IgD-negative memory B cell (primary cell): ENCODE measurements around the gene RAB23. TPM values are rescaled to one million over a fixed set of nuclear protein-coding genes. Genes with fewer than 3 reads are reported as not detected.

Experiments used
- H3K27ac Mint-ChIP-seq, 3 donors: one replicate each; pipeline ENCODE4 v1.8.0; 2020 to 2022; ENCODE audit warnings: mild to moderate bottlenecking in 3 of 3, mixed read lengths in 3 of 3, moderate library complexity in 1 of 3
- H3K27me3 Mint-ChIP-seq: one replicate; pipeline ENCODE4 v1.8.0; 2021; ENCODE audit warnings: mixed read lengths
- H3K36me3 Mint-ChIP-seq: one replicate; pipeline ENCODE4 v1.8.0; 2020; ENCODE audit warnings: mild to moderate bottlenecking, mixed read lengths
- H3K4me1 Mint-ChIP-seq, 3 donors: one replicate each; pipeline ENCODE4 v1.8.0; 2020 to 2022; ENCODE audit warnings: mixed read lengths in 3 of 3, mild to moderate bottlenecking in 1 of 3
- H3K4me3 Mint-ChIP-seq, 4 donors: one replicate each; pipeline ENCODE4 v1.8.0; 2020 to 2022; ENCODE audit warnings: mild to moderate bottlenecking in 4 of 4, mixed read lengths in 4 of 4, moderate library complexity in 3 of 4
- H3K9me3 Mint-ChIP-seq, 3 donors: one replicate each; pipeline ENCODE4 v1.8.0; 2020 to 2021; ENCODE audit warnings: mixed read lengths in 3 of 3, mild to moderate bottlenecking in 1 of 3
- polyA plus RNA-seq: library from polyadenylated mRNA; unstranded; fragments of 300-500 nt; fragmentation: Illumina TruSeq; gene quantifications from one replicate; pipeline ENCODE4 v1.2.3, GENCODE V29; 2021

RAB23 gene
- polyA plus RNA-seq, 1 donor from 2014 or later, result 0.74 TPM

- peaks cover 4% of the 10 kb centered on the region for H3K36me3 Mint-ChIP-seq
- peaks cover 0 to 12% (median 2%) of the 10 kb centered on the region in 3 donors for H3K4me1 Mint-ChIP-seq
- H3K4me3 Mint-ChIP-seq, result peak overlapping the region in 1 of 4 donors; percentile 30
- no peak overlapping the region for H3K27ac Mint-ChIP-seq
- peaks cover 3% of the 10 kb centered on the region for H3K27me3 Mint-ChIP-seq
- H3K9me3 Mint-ChIP-seq, result peaks cover 0 to 8% (median 0%) of the 10 kb centered on the region in 3 donors
These were observed 5.6 kb downstream of the RAB23 start for GRCh38 chr6:57216235-57217101.

DNA sequence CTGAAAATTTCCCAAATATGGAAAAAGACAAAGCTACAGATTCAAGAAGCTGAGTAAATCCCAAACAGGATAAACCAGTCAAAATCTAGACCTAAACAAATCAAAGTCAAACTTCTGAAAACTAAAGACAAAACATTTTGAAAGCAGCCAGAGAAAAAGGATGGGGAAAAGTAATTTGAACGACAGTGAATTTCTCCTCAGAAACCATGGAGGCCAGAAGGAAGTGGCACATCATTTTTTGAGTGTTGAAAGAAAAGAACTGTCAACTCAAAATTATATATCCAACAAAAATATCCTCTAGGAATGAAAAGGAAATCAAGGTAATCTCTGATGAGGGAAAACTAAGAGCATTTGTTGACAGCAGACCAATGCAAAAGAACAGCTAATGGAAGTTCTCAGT lies 6.8 kb downstream of the RAB23 start:
- Mint-ChIP-seq H3K27me3 (peaks cover 1% of the 10 kb centered on the region), H3K9me3 (peaks cover 0 to 8% (median 0%) of the 10 kb centered on the region in 3 donors), H3K27ac (peak overlapping the region in 1 of 3 donors; percentile 5), H3K4me1 (peaks cover 0 to 10% (median 0%) of the 10 kb centered on the region in 3 donors), H3K36me3 (peaks cover 4% of the 10 kb centered on the region), H3K4me3 (no peak overlapping the region)

GRCh38 chr6:57210060-57210459 lies 12.0 kb downstream of the RAB23 start:
- Mint-ChIP-seq H3K4me1 (peaks cover 0 to 8% (median 0%) of the 10 kb centered on the region in 3 donors), H3K9me3 (peaks cover 0 to 2% (median 0%) of the 10 kb centered on the region in 3 donors), H3K27ac (no peak overlapping the region), H3K27me3 (no peaks in the 10 kb centered on the region), H3K4me3 (no peak overlapping the region), H3K36me3 (no peaks in the 10 kb centered on the region)

DNA sequence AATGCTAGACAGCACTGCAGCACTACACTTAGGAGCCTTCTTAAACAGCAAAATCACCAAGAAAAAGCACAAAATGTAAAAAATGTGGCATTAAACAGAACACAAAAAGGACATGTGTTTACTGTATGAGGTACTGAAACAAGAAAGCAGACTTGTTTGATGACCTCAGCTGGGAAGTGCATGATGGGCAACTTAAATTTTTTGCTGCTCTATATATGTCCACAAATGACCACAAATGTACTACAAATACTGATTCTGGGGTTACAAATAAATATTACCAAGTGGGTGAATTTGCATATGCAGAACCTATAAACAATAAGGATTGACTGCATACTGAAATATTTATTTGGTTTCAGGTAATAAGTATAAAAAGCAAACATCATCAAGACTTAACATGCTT lies 13.1 kb downstream of the RAB23 start:
- H3K4me1 Mint-ChIP-seq, result peaks cover 0 to under 1% (median 0%) of the 10 kb centered on the region in 3 donors
- H3K36me3 Mint-ChIP-seq, result no peaks in the 10 kb centered on the region
- H3K27me3 Mint-ChIP-seq, result no peaks in the 10 kb centered on the region
- H3K9me3 Mint-ChIP-seq, result no peaks in the 10 kb centered on the region
- no peak overlapping the region for H3K27ac Mint-ChIP-seq
- H3K4me3 Mint-ChIP-seq, result no peak overlapping the region

DNA sequence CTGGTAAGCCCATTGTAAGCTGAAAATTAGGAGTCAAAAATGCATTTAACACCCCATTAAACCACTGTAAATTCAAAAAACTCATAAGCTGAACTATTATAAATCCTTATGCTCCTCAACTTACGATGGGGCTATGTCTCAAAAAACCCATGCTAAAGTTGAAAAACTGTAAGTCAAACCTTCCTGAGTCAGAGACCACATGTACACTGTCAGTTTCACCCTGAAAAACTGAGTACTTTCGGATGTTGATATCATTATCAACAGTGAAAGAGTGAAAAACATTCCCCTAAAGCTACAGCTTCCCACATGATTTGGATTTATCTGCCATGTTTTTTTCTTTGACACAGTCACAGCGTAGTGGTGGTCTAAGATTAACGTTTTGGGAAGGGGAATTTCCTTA lies 14.2 kb downstream of the RAB23 start:
- no peaks in the 10 kb centered on the region for H3K36me3 Mint-ChIP-seq
- H3K27me3 Mint-ChIP-seq, result no peaks in the 10 kb centered on the region
- H3K9me3 Mint-ChIP-seq, result no peaks in the 10 kb centered on the region
- no peaks in the 10 kb centered on the region for H3K4me1 Mint-ChIP-seq
- peak overlapping the region in 1 of 3 donors; percentile 50 for H3K27ac Mint-ChIP-seq
- H3K4me3 Mint-ChIP-seq, result no peak overlapping the region

- Mint-ChIP-seq H3K4me1 (no peaks in the 10 kb centered on the region), H3K27me3 (no peaks in the 10 kb centered on the region), H3K4me3 (no peak overlapping the region), H3K36me3 (no peaks in the 10 kb centered on the region), H3K27ac (no peak overlapping the region), H3K9me3 (no peaks in the 10 kb centered on the region)
These were observed 15.0 kb downstream of the RAB23 start for GRCh38 chr6:57207141-57207540.

GRCh38 chr6:57205550-57206328 lies 16.4 kb downstream of the RAB23 start:
- Mint-ChIP-seq H3K27me3 (no peaks in the 10 kb centered on the region), H3K27ac (no peak overlapping the region), H3K4me3 (no peak overlapping the region), H3K4me1 (no peaks in the 10 kb centered on the region), H3K36me3 (peaks cover 2% of the 10 kb centered on the region), H3K9me3 (no peaks in the 10 kb centered on the region)

GRCh38 chr6:57201718-57202117 lies 20.4 kb downstream of the RAB23 start:
- H3K4me1 Mint-ChIP-seq, result peaks cover 0 to 2% (median 0%) of the 10 kb centered on the region in 3 donors
- H3K27ac Mint-ChIP-seq, result no peak overlapping the region
- no peaks in the 10 kb centered on the region for H3K9me3 Mint-ChIP-seq
- no peak overlapping the region for H3K4me3 Mint-ChIP-seq
- H3K27me3 Mint-ChIP-seq, result no peaks in the 10 kb centered on the region
- H3K36me3 Mint-ChIP-seq, result peaks cover 2% of the 10 kb centered on the region

DNA sequence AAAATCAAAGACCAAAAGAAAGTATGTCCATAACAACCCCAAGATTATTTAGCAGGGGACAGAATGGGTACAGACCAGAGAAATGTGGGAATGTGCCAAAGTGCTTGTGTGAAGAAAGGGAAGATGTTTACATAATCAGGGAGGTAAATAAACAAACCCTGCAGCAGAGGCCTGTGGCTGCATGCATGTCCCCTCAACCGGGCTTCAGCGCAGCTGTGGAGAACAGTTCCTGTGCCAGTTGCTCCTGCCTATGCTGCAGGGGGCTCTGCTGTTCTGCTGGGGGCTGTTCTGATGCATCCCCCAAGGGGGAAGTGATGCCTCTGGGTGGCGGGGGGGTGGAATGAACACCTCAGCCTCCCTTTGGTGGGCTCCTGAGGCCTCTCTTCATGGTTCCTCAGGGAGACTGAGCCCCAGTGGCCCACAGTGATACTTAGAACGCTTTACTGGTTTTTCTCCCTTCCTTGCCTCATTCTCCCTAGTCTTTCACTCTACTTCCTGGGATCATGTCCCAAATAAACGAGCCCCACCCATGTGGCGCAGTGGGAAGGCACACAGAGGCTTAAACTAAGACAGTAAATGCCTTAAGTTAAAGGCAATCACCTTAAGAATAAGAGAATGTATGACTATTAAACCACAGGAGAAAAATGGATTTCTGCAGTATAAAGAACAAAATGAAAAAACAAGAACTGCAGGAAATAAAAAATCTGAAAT lies 23.0 kb downstream of the RAB23 start:
- Mint-ChIP-seq H3K4me3 (no peak overlapping the region), H3K9me3 (no peaks in the 10 kb centered on the region), H3K27me3 (no peaks in the 10 kb centered on the region), H3K36me3 (peaks cover 2% of the 10 kb centered on the region), H3K27ac (no peak overlapping the region), H3K4me1 (peaks cover 0 to 2% (median 0%) of the 10 kb centered on the region in 3 donors)

GRCh38 chr6:57195457-57195856 lies 26.6 kb downstream of the RAB23 start:
- no peaks in the 10 kb centered on the region for H3K27me3 Mint-ChIP-seq
- no peaks in the 10 kb centered on the region for H3K9me3 Mint-ChIP-seq
- no peak overlapping the region for H3K4me3 Mint-ChIP-seq
- H3K4me1 Mint-ChIP-seq, result peaks cover 0 to 2% (median 0%) of the 10 kb centered on the region in 3 donors
- H3K36me3 Mint-ChIP-seq, result no peaks in the 10 kb centered on the region
- H3K27ac Mint-ChIP-seq, result no peak overlapping the region

GRCh38 chr6:57193177-57193576 lies 28.9 kb downstream of the RAB23 start:
- Mint-ChIP-seq H3K27ac (no peak overlapping the region), H3K36me3 (no peaks in the 10 kb centered on the region), H3K4me1 (no peaks in the 10 kb centered on the region), H3K9me3 (no peaks in the 10 kb centered on the region), H3K4me3 (no peak overlapping the region), H3K27me3 (no peaks in the 10 kb centered on the region)

DNA sequence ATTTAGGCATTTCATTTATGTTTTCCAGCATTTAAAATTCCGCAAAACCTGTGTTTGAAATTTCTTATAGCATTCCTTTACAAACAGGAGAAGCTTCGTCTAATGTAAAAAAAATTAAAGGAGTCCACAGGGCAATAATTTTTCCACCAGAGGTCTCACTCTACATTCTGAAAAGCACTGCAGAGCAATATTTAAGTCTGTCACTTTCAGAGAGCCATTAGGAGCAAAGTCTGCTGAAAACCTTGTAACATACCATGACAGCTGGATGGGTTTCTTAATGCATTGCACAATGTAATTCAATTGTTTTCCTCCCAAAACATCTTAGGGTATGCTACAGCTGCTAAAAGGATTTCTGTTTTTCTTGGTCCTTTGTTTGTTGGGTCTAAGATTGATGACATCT lies 32.0 kb downstream of the RAB23 start:
- Mint-ChIP-seq H3K27ac (no peak overlapping the region), H3K36me3 (peaks cover 6% of the 10 kb centered on the region)

GRCh38 chr6:57183336-57183735 lies 38.8 kb downstream of the RAB23 start:
- H3K27ac Mint-ChIP-seq, result peak overlapping the region in 1 of 3 donors; percentile 61
- H3K9me3 Mint-ChIP-seq, result no peaks in the 10 kb centered on the region
- peaks cover 6% of the 10 kb centered on the region for H3K36me3 Mint-ChIP-seq
- peaks cover 0 to 3% (median under 1%) of the 10 kb centered on the region in 3 donors for H3K4me1 Mint-ChIP-seq
- no peak overlapping the region for H3K4me3 Mint-ChIP-seq
- no peaks in the 10 kb centered on the region for H3K27me3 Mint-ChIP-seq

More for the DNA sequence above, 32.0 kb downstream of the RAB23 start:
- H3K9me3 Mint-ChIP-seq, result no peaks in the 10 kb centered on the region
- H3K4me3 Mint-ChIP-seq, result no peak overlapping the region
- no peaks in the 10 kb centered on the region for H3K4me1 Mint-ChIP-seq
- H3K27me3 Mint-ChIP-seq, result no peaks in the 10 kb centered on the region

- H3K27me3 Mint-ChIP-seq, result no peaks in the 10 kb centered on the region
- no peaks in the 10 kb centered on the region for H3K9me3 Mint-ChIP-seq
- peak overlapping the region in 1 of 3 donors; percentile 9 for H3K27ac Mint-ChIP-seq
- peaks cover under 1 to 9% (median 5%) of the 10 kb centered on the region in 3 donors for H3K4me1 Mint-ChIP-seq
- H3K4me3 Mint-ChIP-seq, result no peak overlapping the region
- peaks cover 6% of the 10 kb centered on the region for H3K36me3 Mint-ChIP-seq
These were observed 40.1 kb downstream of the RAB23 start for GRCh38 chr6:57182017-57182432.

DNA sequence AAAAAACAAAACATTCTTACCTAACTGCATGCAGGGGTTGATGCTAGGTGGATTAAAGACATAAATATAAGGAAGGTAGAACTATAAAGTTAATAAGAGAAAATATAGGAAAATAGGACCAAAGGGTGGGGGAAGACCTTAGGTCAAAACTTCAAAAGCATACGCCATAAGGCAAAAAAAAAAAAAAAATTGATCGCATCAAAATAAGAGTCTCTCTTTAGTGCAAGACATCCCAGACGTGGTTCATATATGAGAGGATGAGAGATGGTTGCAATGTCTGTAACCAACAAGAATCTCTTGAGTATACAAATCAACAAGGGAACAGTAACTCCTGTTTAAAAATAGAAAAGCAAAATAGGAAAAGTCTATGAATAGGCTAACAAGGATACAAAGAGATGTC lies 41.5 kb downstream of the RAB23 start:
- H3K9me3 Mint-ChIP-seq, result no peaks in the 10 kb centered on the region
- H3K27me3 Mint-ChIP-seq, result no peaks in the 10 kb centered on the region
- peak overlapping the region in 2 of 3 donors; percentile 49 to 65 for H3K27ac Mint-ChIP-seq

More for the DNA sequence above, 41.5 kb downstream of the RAB23 start:
- Mint-ChIP-seq H3K36me3 (peaks cover 3% of the 10 kb centered on the region), H3K4me3 (no peak overlapping the region), H3K4me1 (peaks cover 3 to 10% (median 9%) of the 10 kb centered on the region in 3 donors)
